Neural progenitor cell (in vitro differentiated cells): Measurements from ENCODE around the gene CCDC188. TPM values are rescaled to one million over a fixed set of nuclear protein-coding genes. Genes with fewer than 3 reads are reported as not detected.
A peak's percentile ranks its signal among the peaks of the same experiment; 100 is the strongest.

Experiments used
- DNase-seq: peaks from one replicate; pipeline ENCODE4 v3.0.0-alpha.2; 2016; ENCODE audit warnings: low spot score
- H2AFZ ChIP-seq: fragments of 200-600 bp; sonication (generic); replicated peaks from 2 replicates; pipeline ENCODE4 v1.6.1; 2016; ENCODE audit warnings: antibody characterized with exemption
- H3F3A ChIP-seq: fragments of 200-600 bp; sonication (generic); 2 replicates; pipeline ENCODE4 v1.6.1; 2016; ENCODE audit warnings: antibody characterized with exemption, low read depth
- H3K27ac ChIP-seq: fragments of 200-600 bp; sonication (generic); 2 replicates; pipeline ENCODE4 v1.5.1; 2016; ENCODE audit warnings: mild to moderate bottlenecking
- H3K27me3 ChIP-seq: fragments of 200-600 bp; sonication (generic); 2 replicates; pipeline ENCODE4 v1.6.1; 2016; ENCODE audit warnings: mild to moderate bottlenecking, moderate library complexity
- H3K36me3 ChIP-seq: fragments of 200-600 bp; sonication (generic); 2 replicates; pipeline ENCODE4 v1.5.1; 2016
- H3K4me1 ChIP-seq: fragments of 200-600 bp; sonication (generic); 2 replicates; pipeline ENCODE4 v1.6.1; 2016; ENCODE audit warnings: mixed run types
- H3K4me2 ChIP-seq: fragments of 200-600 bp; sonication (generic); 2 replicates; pipeline ENCODE4 v1.6.1; 2016
- H3K4me3 ChIP-seq: fragments of 200-600 bp; sonication (generic); 2 replicates; pipeline ENCODE4 v1.5.1; 2016
- H3K79me2 ChIP-seq: fragments of 200-600 bp; sonication (generic); 2 replicates; pipeline ENCODE4 v1.6.1; 2016; ENCODE audit warnings: low read depth
- H3K9ac ChIP-seq: fragments of 200-600 bp; sonication (generic); 2 replicates; pipeline ENCODE4 v1.6.1; 2016
- H3K9me3 ChIP-seq: fragments of 200-600 bp; sonication (generic); 2 replicates; pipeline ENCODE4 v1.5.1; 2016; ENCODE audit warnings: low read depth
- H4K20me1 ChIP-seq: fragments of 200-600 bp; sonication (generic); 2 replicates; pipeline ENCODE4 v1.6.1; 2016; ENCODE audit warnings: low read depth
- H3K27ac Mint-ChIP-seq: 3 replicates; pipeline ENCODE4 v1.8.0; 2021; ENCODE audit warnings: mixed read lengths
- H3K27me3 Mint-ChIP-seq: 2 replicates; pipeline ENCODE4 v1.8.0; 2022; ENCODE audit warnings: low read depth, mild to moderate bottlenecking, inconsistent platforms, moderate library complexity, mixed read lengths; ENCODE audit not compliant: insufficient read depth
- H3K36me3 Mint-ChIP-seq: 3 replicates; pipeline ENCODE4 v1.8.0; 2021; ENCODE audit warnings: mixed read lengths
- H3K4me1 Mint-ChIP-seq: 3 replicates; pipeline ENCODE4 v1.8.0; 2021; ENCODE audit warnings: mixed read lengths
- H3K4me3 Mint-ChIP-seq: 3 replicates; pipeline ENCODE4 v1.8.0; 2021; ENCODE audit warnings: mild to moderate bottlenecking, moderate library complexity, mixed read lengths
- H3K9me3 Mint-ChIP-seq: 3 replicates; pipeline ENCODE4 v1.8.0; 2020; ENCODE audit warnings: mixed read lengths
- CTCF ChIP-seq: fragments of 200-600 bp; sonication (generic); IDR thresholded peaks from 2 replicates; pipeline ENCODE4 v1.5.1; 2017; ENCODE audit warnings: antibody characterized with exemption, mild to moderate bottlenecking
- EZH2 ChIP-seq: fragments of 200-600 bp; sonication (generic); IDR thresholded peaks from 2 replicates; pipeline ENCODE4 v1.6.1; 2017; ENCODE audit warnings: antibody characterized with exemption, mild to moderate bottlenecking, moderate library complexity
- EZH2phosphoT487 ChIP-seq: fragments of 200-600 bp; sonication (generic); IDR thresholded peaks from 2 replicates; pipeline ENCODE4 v1.6.1; 2017; ENCODE audit warnings: antibody characterized with exemption
- total RNA-seq: library from RNA; depleted of rRNA; stranded (reverse); fragments of >200 nt; gene quantifications from 2 replicates; pipeline ENCODE4 v1.2.3, GENCODE V29; 2015; ENCODE audit warnings: low replicate concordance

Gene CCDC188
- total RNA-seq, 1 donor from 2014 or later, result not detected

GRCh38 chr22:20158391-20159036, 7.7 kb upstream of the CCDC188 start:
- Histone ChIP-seq H3K4me3 (no peak overlapping the region), H3F3A (no peaks in the 10 kb centered on the region), H2AFZ (no peak overlapping the region), H3K4me1 (peaks cover 8% of the 10 kb centered on the region), H3K9ac (no peak overlapping the region), H3K27me3 (no peaks in the 10 kb centered on the region), H4K20me1 (no peaks in the 10 kb centered on the region), H3K4me2 (no peak overlapping the region), H3K27ac (no peak overlapping the region), H3K9me3 (no peaks in the 10 kb centered on the region), H3K79me2 (no peaks in the 10 kb centered on the region), H3K36me3 (no peaks in the 10 kb centered on the region)
- DNase-seq, result no peak
- H3K4me3 Mint-ChIP-seq, result no peak overlapping the region
- H3K27me3 Mint-ChIP-seq, result peaks cover 2% of the 10 kb centered on the region
- TF ChIP-seq EZH2 (no peak), CTCF (no peak), EZH2phosphoT487 (no peak)
- H3K4me1 Mint-ChIP-seq, result peaks cover 28% of the 10 kb centered on the region
- H3K36me3 Mint-ChIP-seq, result no peaks in the 10 kb centered on the region
- H3K27ac Mint-ChIP-seq, result no peak overlapping the region
- no peaks in the 10 kb centered on the region for H3K9me3 Mint-ChIP-seq

GRCh38 chr22:20157430-20158183, 6.8 kb upstream of the CCDC188 start:
- Histone ChIP-seq H3K79me2 (no peaks in the 10 kb centered on the region), H3K9me3 (no peaks in the 10 kb centered on the region), H3K9ac (no peak overlapping the region), H3K27ac (no peak overlapping the region), H4K20me1 (no peaks in the 10 kb centered on the region), H3K36me3 (no peaks in the 10 kb centered on the region), H3F3A (no peaks in the 10 kb centered on the region), H3K4me3 (no peak overlapping the region), H3K27me3 (no peaks in the 10 kb centered on the region), H3K4me2 (no peak overlapping the region), H3K4me1 (peaks cover 9% of the 10 kb centered on the region), H2AFZ (no peak overlapping the region)
- peaks cover 2% of the 10 kb centered on the region for H3K27me3 Mint-ChIP-seq
- TF ChIP-seq EZH2phosphoT487 (no peak), CTCF (no peak), EZH2 (no peak)
- H3K4me1 Mint-ChIP-seq, result peaks cover 35% of the 10 kb centered on the region
- no peak overlapping the region for H3K27ac Mint-ChIP-seq
- DNase-seq, result no peak
- H3K4me3 Mint-ChIP-seq, result no peak overlapping the region
- H3K36me3 Mint-ChIP-seq, result no peaks in the 10 kb centered on the region
- H3K9me3 Mint-ChIP-seq, result no peaks in the 10 kb centered on the region

GRCh38 chr22:20156611-20157429, 6.0 kb upstream of the CCDC188 start:
- Histone ChIP-seq H3K4me1 (peaks cover 9% of the 10 kb centered on the region), H3K27me3 (no peaks in the 10 kb centered on the region), H3F3A (no peaks in the 10 kb centered on the region), H3K36me3 (no peaks in the 10 kb centered on the region), H3K4me3 (no peak overlapping the region), H3K4me2 (no peak overlapping the region), H3K79me2 (no peaks in the 10 kb centered on the region), H3K9me3 (no peaks in the 10 kb centered on the region), H3K9ac (no peak overlapping the region), H3K27ac (no peak overlapping the region), H2AFZ (no peak overlapping the region), H4K20me1 (no peaks in the 10 kb centered on the region)
- peak; percentile 88 for DNase-seq
- H3K27me3 Mint-ChIP-seq, result peaks cover 2% of the 10 kb centered on the region
- peak; percentile 99 for TF ChIP-seq CTCF
- TF ChIP-seq EZH2phosphoT487, result no peak
- no peak for TF ChIP-seq EZH2
- H3K9me3 Mint-ChIP-seq, result no peaks in the 10 kb centered on the region
- peaks cover 35% of the 10 kb centered on the region for H3K4me1 Mint-ChIP-seq
- H3K27ac Mint-ChIP-seq, result peak overlapping the region; percentile 69
- peak overlapping the region; percentile 58 for H3K4me3 Mint-ChIP-seq
- H3K36me3 Mint-ChIP-seq, result no peaks in the 10 kb centered on the region
